ENCODE results near the gene P2RY1. TPM values are rescaled to one million over a fixed set of nuclear protein-coding genes. Genes with fewer than 3 reads are reported as not detected.
"Not testable (repeated sequence)": the region's sequence is repeated elsewhere in the genome, so short reads cannot be mapped to it uniquely, and the experiment has no call there.

Gene P2RY1
- total and polyA plus RNA-seq, 4 donors = 14.7 to 43.1 (median 25.0) TPM

- Histone ChIP-seq H3K9me3 (ENCODE audit: control insufficient read depth, insufficient read depth, low read length) (no peaks in the 10 kb centered on the region), H3K36me3 (ENCODE audit: control insufficient read depth, insufficient read depth, low read length) (no peaks in the 10 kb centered on the region), H3K27ac (ENCODE audit: low read depth, low read length) (peak overlapping the region; percentile 62), H3K4me1 (ENCODE audit: control insufficient read depth, insufficient read depth, low read length) (peaks cover 3% of the 10 kb centered on the region), H3K27me3 (ENCODE audit: control insufficient read depth, insufficient read depth, low read length) (peaks cover 7% of the 10 kb centered on the region), H3K4me3 (ENCODE audit: low read depth, low read length) (peak overlapping the region; percentile 85)
- under 1% methylated on average over 47 of the region's 47 CpGs for WGBS (ENCODE audit: insufficient coverage)
- peak in 4 of 6 donors; percentile 12 to 65 (median 43) for DNase-seq (ENCODE audit: low read depth in 4 of 6, low spot score in 6 of 6)
Observed at GRCh38 chr3:152835601-152836102, 721 bp downstream of the P2RY1 start.

DNA sequence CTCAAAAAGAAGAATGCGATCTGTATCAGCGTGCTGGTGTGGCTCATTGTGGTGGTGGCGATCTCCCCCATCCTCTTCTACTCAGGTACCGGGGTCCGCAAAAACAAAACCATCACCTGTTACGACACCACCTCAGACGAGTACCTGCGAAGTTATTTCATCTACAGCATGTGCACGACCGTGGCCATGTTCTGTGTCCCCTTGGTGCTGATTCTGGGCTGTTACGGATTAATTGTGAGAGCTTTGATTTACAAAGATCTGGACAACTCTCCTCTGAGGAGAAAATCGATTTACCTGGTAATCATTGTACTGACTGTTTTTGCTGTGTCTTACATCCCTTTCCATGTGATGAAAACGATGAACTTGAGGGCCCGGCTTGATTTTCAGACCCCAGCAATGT, 1.3 kb downstream of the P2RY1 start:
- 54% methylated on average over 7 of the region's 14 CpGs for WGBS (ENCODE audit: insufficient coverage)
- H3K4me3 ChIP-seq (ENCODE audit: low read depth, low read length) = peak overlapping the region; percentile 85
- H3K27me3 ChIP-seq (ENCODE audit: control insufficient read depth, insufficient read depth, low read length) = peaks cover 7% of the 10 kb centered on the region
- peaks cover 3% of the 10 kb centered on the region for H3K4me1 ChIP-seq (ENCODE audit: control insufficient read depth, insufficient read depth, low read length)
- no peak for DNase-seq (ENCODE audit: low read depth in 4 of 6, low spot score in 6 of 6)
- no peaks in the 10 kb centered on the region for H3K9me3 ChIP-seq (ENCODE audit: control insufficient read depth, insufficient read depth, low read length)
- no peaks in the 10 kb centered on the region for H3K36me3 ChIP-seq (ENCODE audit: control insufficient read depth, insufficient read depth, low read length)
- H3K27ac ChIP-seq (ENCODE audit: low read depth, low read length) = peak overlapping the region; percentile 62

- Histone ChIP-seq H3K4me1 (ENCODE audit: control insufficient read depth, insufficient read depth, low read length) (peaks cover 2% of the 10 kb centered on the region), H3K4me3 (ENCODE audit: low read depth, low read length) (peak overlapping the region; percentile 7), H3K27ac (ENCODE audit: low read depth, low read length) (no peak overlapping the region), H3K27me3 (ENCODE audit: control insufficient read depth, insufficient read depth, low read length) (peaks cover 7% of the 10 kb centered on the region), H3K36me3 (ENCODE audit: control insufficient read depth, insufficient read depth, low read length) (no peaks in the 10 kb centered on the region), H3K9me3 (ENCODE audit: control insufficient read depth, insufficient read depth, low read length) (no peaks in the 10 kb centered on the region)
- WGBS (ENCODE audit: insufficient coverage) = no CpG with 5 or more reads among the region's 1 CpG
- DNase-seq (ENCODE audit: low read depth in 4 of 6, low spot score in 6 of 6) = peak in 1 of 6 donors; percentile 17
Observed at GRCh38 chr3:152839511-152839910, 4.6 kb downstream of the P2RY1 start.

GRCh38 chr3:152841131-152841530, 6.2 kb downstream of the P2RY1 start:
- Histone ChIP-seq H3K4me1 (ENCODE audit: control insufficient read depth, insufficient read depth, low read length) (no peaks in the 10 kb centered on the region), H3K27me3 (ENCODE audit: control insufficient read depth, insufficient read depth, low read length) (peaks cover 6% of the 10 kb centered on the region), H3K9me3 (ENCODE audit: control insufficient read depth, insufficient read depth, low read length) (no peaks in the 10 kb centered on the region), H3K4me3 (ENCODE audit: low read depth, low read length) (no peak overlapping the region), H3K27ac (ENCODE audit: low read depth, low read length) (no peak overlapping the region), H3K36me3 (ENCODE audit: control insufficient read depth, insufficient read depth, low read length) (no peaks in the 10 kb centered on the region)
- WGBS (ENCODE audit: insufficient coverage) = no CpG with 5 or more reads among the region's 1 CpG
- no peak for DNase-seq (ENCODE audit: low read depth in 4 of 6, low spot score in 6 of 6)

DNA sequence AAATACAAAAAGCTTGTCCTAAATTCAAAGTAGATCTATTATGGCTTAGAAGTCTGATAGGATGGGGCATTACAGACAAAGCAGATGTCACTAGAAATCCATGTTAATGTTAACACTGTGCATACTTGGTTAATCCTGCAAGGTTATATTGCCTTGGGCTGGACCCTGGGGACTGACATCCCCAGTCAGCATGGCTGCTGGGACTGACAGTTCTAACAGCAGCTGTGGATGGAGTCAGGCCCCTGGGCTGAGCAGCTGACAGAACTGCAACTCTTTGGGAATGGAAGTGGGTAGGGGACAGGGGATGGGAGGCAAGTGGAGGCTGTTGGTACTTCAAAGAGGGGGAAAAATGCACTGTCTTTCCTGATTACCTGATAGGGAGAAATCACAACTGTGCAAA, 7.5 kb downstream of the P2RY1 start:
- Histone ChIP-seq H3K36me3 (ENCODE audit: control insufficient read depth, insufficient read depth, low read length) (no peaks in the 10 kb centered on the region), H3K9me3 (ENCODE audit: control insufficient read depth, insufficient read depth, low read length) (peaks cover 2% of the 10 kb centered on the region), H3K27ac (ENCODE audit: low read depth, low read length) (no peak overlapping the region), H3K4me1 (ENCODE audit: control insufficient read depth, insufficient read depth, low read length) (no peaks in the 10 kb centered on the region), H3K27me3 (ENCODE audit: control insufficient read depth, insufficient read depth, low read length) (no peaks in the 10 kb centered on the region), H3K4me3 (ENCODE audit: low read depth, low read length) (no peak overlapping the region)
- no peak for DNase-seq (ENCODE audit: low read depth in 4 of 6, low spot score in 6 of 6)

GRCh38 chr3:152843955-152844354, 9.0 kb downstream of the P2RY1 start:
- no peaks in the 10 kb centered on the region for H3K36me3 ChIP-seq (ENCODE audit: control insufficient read depth, insufficient read depth, low read length)
- H3K27ac ChIP-seq (ENCODE audit: low read depth, low read length) = no peak overlapping the region
- H3K27me3 ChIP-seq (ENCODE audit: control insufficient read depth, insufficient read depth, low read length) = no peaks in the 10 kb centered on the region
- no peaks in the 10 kb centered on the region for H3K4me1 ChIP-seq (ENCODE audit: control insufficient read depth, insufficient read depth, low read length)
- no peak overlapping the region for H3K4me3 ChIP-seq (ENCODE audit: low read depth, low read length)
- H3K9me3 ChIP-seq (ENCODE audit: control insufficient read depth, insufficient read depth, low read length) = peaks cover 2% of the 10 kb centered on the region
- no peak for DNase-seq (ENCODE audit: low read depth in 4 of 6, low spot score in 6 of 6)

DNA sequence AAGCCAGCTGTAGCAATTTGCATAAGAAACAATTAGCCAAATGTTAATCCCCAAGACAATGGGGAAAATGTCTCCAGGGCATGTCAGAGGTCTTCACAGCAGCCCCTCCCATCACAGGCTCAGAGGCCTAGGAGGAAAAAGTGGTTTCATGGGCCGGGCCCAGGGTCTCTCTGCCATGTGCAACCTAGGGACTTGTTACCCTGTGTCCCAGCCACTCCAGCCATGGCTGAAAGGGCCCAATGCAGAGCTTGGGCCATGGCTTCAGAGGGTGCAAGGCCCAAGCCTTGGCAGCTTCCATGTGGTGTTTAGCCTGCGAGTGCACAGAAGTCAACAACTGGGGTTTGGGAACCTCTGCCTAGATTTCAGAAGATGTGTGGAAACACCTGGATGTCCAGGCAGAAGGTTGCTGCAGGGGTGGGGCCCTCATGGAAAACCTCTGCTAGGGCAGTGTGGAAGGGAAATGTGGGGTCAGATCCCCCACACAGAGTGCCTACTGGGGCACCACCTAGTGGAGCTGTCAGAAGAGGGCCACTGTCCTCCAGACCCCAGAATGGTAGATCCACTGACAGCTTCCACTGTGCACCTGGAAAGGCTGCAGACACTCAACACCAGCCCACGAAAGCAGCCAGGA, 11.8 kb downstream of the P2RY1 start:
- not testable (repeated sequence) for H3K27ac ChIP-seq (ENCODE audit: low read depth, low read length); H3K4me3 ChIP-seq (ENCODE audit: low read depth, low read length); H3K9me3 ChIP-seq (ENCODE audit: control insufficient read depth, insufficient read depth, low read length); H3K36me3 ChIP-seq (ENCODE audit: control insufficient read depth, insufficient read depth, low read length); H3K27me3 ChIP-seq (ENCODE audit: control insufficient read depth, insufficient read depth, low read length); H3K4me1 ChIP-seq (ENCODE audit: control insufficient read depth, insufficient read depth, low read length); DNase-seq (ENCODE audit: low read depth in 4 of 6, low spot score in 6 of 6)
- WGBS (ENCODE audit: insufficient coverage) = 100% methylated on average over 2 of the region's 3 CpGs

GRCh38 chr3:152847599-152847998, 12.7 kb downstream of the P2RY1 start:
- not testable (repeated sequence) for H3K27ac ChIP-seq (ENCODE audit: low read depth, low read length); H3K36me3 ChIP-seq (ENCODE audit: control insufficient read depth, insufficient read depth, low read length); DNase-seq (ENCODE audit: low read depth in 4 of 6, low spot score in 6 of 6); H3K9me3 ChIP-seq (ENCODE audit: control insufficient read depth, insufficient read depth, low read length); H3K27me3 ChIP-seq (ENCODE audit: control insufficient read depth, insufficient read depth, low read length); H3K4me3 ChIP-seq (ENCODE audit: low read depth, low read length); H3K4me1 ChIP-seq (ENCODE audit: control insufficient read depth, insufficient read depth, low read length)
- whole genome bisulfite sequencing (ENCODE audit: insufficient coverage) = 100% methylated on average over 1 of the region's 1 CpG

DNA sequence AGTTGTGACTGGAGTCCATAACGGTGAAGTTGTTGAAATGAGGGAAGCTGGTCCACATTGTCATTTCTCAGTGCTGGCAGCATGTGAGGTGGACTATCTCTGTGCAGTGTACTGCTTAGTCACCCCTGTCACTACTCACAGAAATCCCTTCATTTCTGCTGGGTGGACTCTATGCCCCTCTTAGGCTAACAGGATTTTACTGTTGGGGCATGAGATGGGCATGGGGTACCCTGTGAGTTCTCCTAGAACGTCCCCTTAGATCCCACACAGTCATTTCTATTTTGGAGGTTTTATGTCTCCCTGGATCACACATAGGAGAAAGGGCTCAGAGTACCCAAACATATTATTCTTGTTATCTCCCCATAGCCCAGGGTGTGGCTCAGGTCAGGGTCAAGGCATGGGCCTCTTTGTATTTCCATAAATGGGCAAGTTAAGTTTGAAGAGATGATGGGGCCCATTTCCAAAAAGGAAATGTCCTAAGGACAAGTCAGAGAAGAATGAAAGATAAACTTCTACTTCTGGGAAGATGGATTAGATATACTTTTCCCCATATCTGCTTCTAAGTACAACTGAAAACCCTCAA, 15.2 kb downstream of the P2RY1 start:
- Histone ChIP-seq H3K9me3 (ENCODE audit: control insufficient read depth, insufficient read depth, low read length) (peaks cover 2% of the 10 kb centered on the region), H3K4me1 (ENCODE audit: control insufficient read depth, insufficient read depth, low read length) (no peaks in the 10 kb centered on the region), H3K4me3 (ENCODE audit: low read depth, low read length) (no peak overlapping the region), H3K27ac (ENCODE audit: low read depth, low read length) (no peak overlapping the region), H3K36me3 (ENCODE audit: control insufficient read depth, insufficient read depth, low read length) (no peaks in the 10 kb centered on the region), H3K27me3 (ENCODE audit: control insufficient read depth, insufficient read depth, low read length) (no peaks in the 10 kb centered on the region)
- DNase-seq (ENCODE audit: low read depth in 4 of 6, low spot score in 6 of 6) = no peak
- WGBS (ENCODE audit: insufficient coverage) = no CpG with 5 or more reads among the region's 2 CpGs

DNA sequence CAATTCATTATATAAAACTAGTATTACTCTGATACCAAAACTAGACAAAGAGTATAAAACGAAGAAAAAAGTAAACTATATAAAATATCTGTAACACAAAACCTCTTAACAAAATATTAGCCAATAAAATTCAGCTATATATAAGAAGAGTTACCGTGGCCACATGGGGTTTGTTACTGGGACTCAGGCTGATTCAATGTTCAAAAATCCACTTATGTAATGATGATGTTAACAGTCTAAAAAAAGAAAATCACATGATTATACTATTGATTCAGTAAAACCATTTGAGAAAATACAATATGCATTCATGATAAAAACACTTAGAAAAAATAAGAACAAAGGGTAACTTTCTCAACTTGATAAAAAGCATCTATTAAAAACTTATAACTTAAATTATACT, 18.3 kb downstream of the P2RY1 start:
- Histone ChIP-seq H3K4me3 (ENCODE audit: low read depth, low read length) (no peak overlapping the region), H3K27ac (ENCODE audit: low read depth, low read length) (no peak overlapping the region), H3K4me1 (ENCODE audit: control insufficient read depth, insufficient read depth, low read length) (no peaks in the 10 kb centered on the region), H3K36me3 (ENCODE audit: control insufficient read depth, insufficient read depth, low read length) (no peaks in the 10 kb centered on the region), H3K27me3 (ENCODE audit: control insufficient read depth, insufficient read depth, low read length) (no peaks in the 10 kb centered on the region), H3K9me3 (ENCODE audit: control insufficient read depth, insufficient read depth, low read length) (no peaks in the 10 kb centered on the region)
- no CpG with 5 or more reads among the region's 2 CpGs for WGBS (ENCODE audit: insufficient coverage)
- no peak for DNase-seq (ENCODE audit: low read depth in 4 of 6, low spot score in 6 of 6)
